ENCODE data around the gene RBM46.
"Not testable (repeated sequence)": the region's sequence is repeated elsewhere in the genome, so short reads cannot be mapped to it uniquely, and the experiment has no call there.

Gene RBM46

GRCh38 chr4:154838694-154839093, 57.6 kb downstream of the RBM46 start:
- no peak for FAIRE-seq

- FAIRE-seq = no peak
These were observed 73.3 kb downstream of the RBM46 start for GRCh38 chr4:154854362-154854761.

GRCh38 chr4:154858166-154858565, 77.1 kb downstream of the RBM46 start:
- FAIRE-seq = no peak

GRCh38 chr4:154868414-154869194, 87.5 kb downstream of the RBM46 start:
- no peak for FAIRE-seq

GRCh38 chr4:154869301-154869700, 88.2 kb downstream of the RBM46 start:
- FAIRE-seq = no peak

GRCh38 chr4:154872198-154872597, 91.1 kb downstream of the RBM46 start:
- no peak for FAIRE-seq

GRCh38 chr4:154874049-154874448, 93.0 kb downstream of the RBM46 start:
- FAIRE-seq = not testable (repeated sequence)

- FAIRE-seq = no peak
These were observed 96.2 kb downstream of the RBM46 start for GRCh38 chr4:154877110-154877760.

Measured in colon (tissue), 2 donors.